ENCODE data around the gene MLLT10. TPM values are rescaled to one million over a fixed set of nuclear protein-coding genes. Genes with fewer than 3 reads are reported as not detected.
"Not testable (repeated sequence)": the region's sequence is repeated elsewhere in the genome, so short reads cannot be mapped to it uniquely, and the experiment has no call there.

Gene MLLT10
- polyA plus RNA-seq, 4 donors = 42.4 to 49.3 (median 47.3) TPM

DNA sequence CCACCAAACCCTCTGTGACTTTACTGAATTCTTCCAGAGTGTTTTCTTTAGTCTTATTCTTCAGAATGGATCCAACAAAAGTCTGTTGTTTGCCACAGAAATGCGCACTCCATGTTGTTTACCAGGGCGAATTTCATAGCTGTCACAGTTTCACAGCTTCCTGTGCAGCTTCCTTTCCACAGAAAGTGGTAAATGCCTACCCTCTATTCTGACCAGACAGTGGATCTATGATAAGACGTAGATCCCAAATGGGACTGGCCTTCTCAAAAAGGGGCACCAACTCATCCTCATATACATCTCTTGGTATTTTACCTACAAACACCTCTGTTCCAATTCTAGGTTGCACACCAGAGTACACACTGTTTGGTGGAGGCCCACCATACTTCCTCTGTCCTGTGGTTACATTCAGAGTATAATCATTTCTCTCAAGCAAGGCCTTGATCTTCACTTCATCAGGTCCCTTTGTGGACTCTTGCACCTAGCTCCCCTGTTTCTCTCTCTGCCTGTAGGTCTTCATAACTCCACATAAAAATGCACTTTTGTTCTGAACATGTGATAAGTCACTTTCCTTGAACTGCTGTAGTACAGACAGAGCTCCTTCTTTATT is 91.7 kb downstream of the MLLT10 start:
- no peak for DNase-seq (ENCODE audit: low read depth in 4 of 4, low spot score in 3 of 4)

- DNase-seq (ENCODE audit: low read depth in 4 of 4, low spot score in 3 of 4) = no peak
These were observed 92.6 kb downstream of the MLLT10 start for GRCh38 chr10:21626457-21627161.

- no peak for DNase-seq (ENCODE audit: low read depth in 4 of 4, low spot score in 3 of 4)
These were observed 93.3 kb downstream of the MLLT10 start for GRCh38 chr10:21627331-21627730.

GRCh38 chr10:21628023-21628422 is 94.0 kb downstream of the MLLT10 start:
- DNase-seq (ENCODE audit: low read depth in 4 of 4, low spot score in 3 of 4) = no peak

- DNase-seq (ENCODE audit: low read depth in 4 of 4, low spot score in 3 of 4) = not testable (repeated sequence)
These were observed 94.6 kb downstream of the MLLT10 start for GRCh38 chr10:21628645-21629044.

GRCh38 chr10:21634599-21635365 is 100.8 kb downstream of the MLLT10 start:
- DNase-seq (ENCODE audit: low read depth in 4 of 4, low spot score in 3 of 4) = no peak

GRCh38 chr10:21637795-21638194 is 103.8 kb downstream of the MLLT10 start:
- no peak for DNase-seq (ENCODE audit: low read depth in 4 of 4, low spot score in 3 of 4)

- DNase-seq (ENCODE audit: low read depth in 4 of 4, low spot score in 3 of 4) = no peak
These were observed 104.6 kb downstream of the MLLT10 start for GRCh38 chr10:21638681-21639080.

DNA sequence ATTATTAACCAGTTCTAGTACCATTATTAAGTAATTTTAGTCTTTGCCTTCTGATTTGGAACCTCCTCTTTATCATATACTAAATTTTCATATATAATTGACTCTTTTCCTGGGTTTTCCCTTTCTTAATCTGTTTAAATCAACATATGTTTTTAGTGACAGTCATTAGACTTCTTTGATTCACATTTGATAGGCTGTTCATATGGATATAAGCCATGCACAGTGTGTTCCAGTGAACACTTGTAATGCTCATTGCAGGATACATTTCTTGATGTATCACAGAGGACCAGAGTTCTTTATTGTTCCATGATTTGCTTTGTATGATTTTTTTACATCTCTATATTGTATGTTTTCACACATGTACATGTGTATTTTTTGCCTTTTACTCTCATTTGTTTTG is 114.0 kb downstream of the MLLT10 start:
- DNase-seq (ENCODE audit: low read depth in 4 of 4, low spot score in 3 of 4) = no peak

GRCh38 chr10:21649454-21649872 is 115.4 kb downstream of the MLLT10 start:
- DNase-seq (ENCODE audit: low read depth in 4 of 4, low spot score in 3 of 4) = no peak

DNA sequence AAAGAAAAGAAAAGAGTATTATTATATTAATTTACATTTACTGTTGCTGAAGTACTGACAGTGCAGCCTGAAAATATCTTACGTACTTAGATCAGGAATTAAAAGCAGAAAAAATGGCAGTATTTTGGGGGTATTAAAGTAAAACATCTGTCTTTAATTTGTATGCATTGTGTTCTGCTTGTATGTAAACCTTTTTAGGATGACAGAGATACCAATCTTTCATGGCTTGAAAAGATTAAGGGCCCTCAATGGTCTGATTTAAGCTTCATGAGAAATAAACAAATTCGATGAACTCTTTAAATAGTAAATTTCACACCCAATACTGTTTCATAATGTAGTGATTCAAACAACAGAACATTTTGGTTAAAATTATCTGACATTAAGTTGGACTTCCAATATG is 116.3 kb downstream of the MLLT10 start:
- no peak for DNase-seq (ENCODE audit: low read depth in 4 of 4, low spot score in 3 of 4)

DNA sequence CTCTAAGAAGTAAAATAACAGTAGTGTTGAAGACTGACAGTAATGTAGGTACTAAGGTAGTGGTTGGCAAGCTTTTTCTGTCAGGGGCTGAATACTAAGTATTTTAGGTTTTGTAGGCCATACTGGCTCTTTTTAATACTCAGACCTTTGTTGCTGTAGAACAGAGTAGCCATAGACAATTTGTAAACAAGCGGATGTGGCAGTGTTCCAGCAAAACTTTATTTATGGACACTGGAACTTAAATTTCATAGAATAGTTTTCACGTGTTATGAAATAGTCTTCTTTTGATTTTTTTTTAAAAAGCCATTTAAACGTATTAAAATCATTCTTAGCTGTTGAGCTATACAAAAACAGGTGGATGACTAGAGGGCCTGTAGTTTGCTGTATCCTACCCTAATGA is 121.2 kb downstream of the MLLT10 start:
- DNase-seq (ENCODE audit: low read depth in 4 of 4, low spot score in 3 of 4) = no peak

GRCh38 chr10:21655687-21656086 is 121.7 kb downstream of the MLLT10 start:
- no peak for DNase-seq (ENCODE audit: low read depth in 4 of 4, low spot score in 3 of 4)

- DNase-seq (ENCODE audit: low read depth in 4 of 4, low spot score in 3 of 4) = no peak
These were observed 127.1 kb downstream of the MLLT10 start for GRCh38 chr10:21661087-21661486.

GRCh38 chr10:21661935-21662334 is 127.9 kb downstream of the MLLT10 start:
- no peak for DNase-seq (ENCODE audit: low read depth in 4 of 4, low spot score in 3 of 4)

GRCh38 chr10:21662635-21663034 is 128.6 kb downstream of the MLLT10 start:
- no peak for DNase-seq (ENCODE audit: low read depth in 4 of 4, low spot score in 3 of 4)

- DNase-seq (ENCODE audit: low read depth in 4 of 4, low spot score in 3 of 4) = no peak
These were observed 134.8 kb downstream of the MLLT10 start for GRCh38 chr10:21668831-21669230.

DNA sequence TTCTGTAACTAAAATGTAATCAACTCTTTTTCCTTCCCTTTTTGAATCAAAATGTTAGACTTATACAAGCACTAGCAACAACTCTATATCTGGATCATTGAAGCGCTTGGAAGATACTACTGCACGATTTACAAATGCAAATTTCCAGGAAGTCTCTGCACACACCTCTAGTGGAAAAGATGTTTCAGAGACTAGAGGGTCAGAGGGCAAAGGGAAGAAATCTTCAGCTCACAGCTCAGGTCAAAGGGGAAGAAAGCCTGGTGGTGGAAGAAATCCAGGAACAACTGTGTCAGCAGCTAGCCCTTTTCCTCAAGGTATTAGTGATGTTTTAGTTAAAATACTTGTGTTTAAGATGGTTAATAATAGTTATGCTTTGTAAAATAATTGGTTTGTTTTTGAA is 136.4 kb downstream of the MLLT10 start:
- no peak for DNase-seq (ENCODE audit: low read depth in 4 of 4, low spot score in 3 of 4)

DNA sequence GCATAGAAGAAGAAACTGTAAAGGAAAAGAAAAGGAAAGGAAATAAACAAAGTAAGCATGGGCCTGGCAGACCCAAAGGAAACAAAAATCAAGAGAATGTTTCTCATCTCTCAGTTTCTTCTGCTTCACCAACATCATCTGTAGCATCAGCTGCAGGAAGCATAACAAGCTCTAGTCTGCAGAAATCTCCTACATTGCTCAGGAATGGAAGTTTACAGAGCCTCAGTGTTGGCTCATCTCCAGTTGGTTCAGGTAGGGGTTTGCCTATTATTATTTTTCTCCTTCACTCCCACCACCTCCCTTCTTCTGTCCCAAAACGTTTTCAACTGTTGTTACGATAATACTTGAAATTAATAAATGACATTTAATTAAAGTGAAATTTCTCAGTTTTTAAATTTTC is 139.6 kb downstream of the MLLT10 start:
- DNase-seq (ENCODE audit: low read depth in 4 of 4, low spot score in 3 of 4) = no peak

- peak in 1 of 4 donors; percentile 10 for DNase-seq (ENCODE audit: low read depth in 4 of 4, low spot score in 3 of 4)
These were observed 141.2 kb downstream of the MLLT10 start for GRCh38 chr10:21675157-21675796.

DNA sequence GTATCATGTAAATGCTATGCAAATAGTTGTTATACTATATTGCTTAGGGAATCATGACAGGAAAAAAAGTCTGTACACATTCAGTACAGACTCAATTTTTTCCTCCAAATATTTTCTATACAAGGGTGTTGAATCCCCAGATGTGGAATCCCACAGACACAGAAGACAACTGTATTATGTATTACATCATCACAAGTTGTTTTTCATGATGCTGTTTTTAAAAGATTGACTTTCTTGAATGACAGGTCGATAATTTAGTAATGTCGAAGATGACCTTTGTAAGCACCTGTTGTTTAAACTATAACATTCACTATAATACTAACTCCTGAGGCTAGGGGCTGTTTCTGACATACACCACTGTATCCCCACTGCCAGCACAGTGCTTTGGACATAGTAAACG is 143.5 kb downstream of the MLLT10 start:
- DNase-seq (ENCODE audit: low read depth in 4 of 4, low spot score in 3 of 4) = no peak
